Globus pallidus (tissue), 1 donor: ENCODE results near the gene GDF3.
"Not testable (repeated sequence)": the region's sequence is repeated elsewhere in the genome, so short reads cannot be mapped to it uniquely, and the experiment has no call there.

ENCODE experiments used
- DNase-seq: peaks from one replicate; pipeline ENCODE4 v3.0.0-alpha.2; 2015; ENCODE audit warnings: low spot score

The GDF3 gene

GRCh38 chr12:7695566-7696197, at the start of gene GDF3:
TSS of gene GDF3 (minus strand) at chr12:7695775. CDS start at chr12:7695728, 47 bp downstream.
- no peak for DNase-seq

GRCh38 chr12:7732993-7733392, 37.4 kb upstream of the GDF3 start:
- no peak for DNase-seq

- no peak for DNase-seq
Observed at GRCh38 chr12:7731486-7731885, 35.9 kb upstream of the GDF3 start.

GRCh38 chr12:7730984-7731383, 35.4 kb upstream of the GDF3 start:
- not testable (repeated sequence) for DNase-seq

- no peak for DNase-seq
Observed at GRCh38 chr12:7729746-7730145, 34.2 kb upstream of the GDF3 start.

GRCh38 chr12:7723926-7724325, 28.4 kb upstream of the GDF3 start:
- no peak for DNase-seq

GRCh38 chr12:7719946-7720730, 24.6 kb upstream of the GDF3 start:
- DNase-seq: no peak

GRCh38 chr12:7716381-7716780, 20.8 kb upstream of the GDF3 start:
- DNase-seq: no peak

- DNase-seq: no peak
Observed at GRCh38 chr12:7712841-7713442, 17.4 kb upstream of the GDF3 start.

GRCh38 chr12:7711133-7711532, 15.6 kb upstream of the GDF3 start, which contains the start of gene DPPA3:
TSS of gene DPPA3 (plus strand) at chr12:7711433. CDS start at chr12:7711571, 138 bp downstream.
- no peak for DNase-seq

GRCh38 chr12:7709969-7710675, 14.5 kb upstream of the GDF3 start:
- DNase-seq: no peak

- DNase-seq: no peak
Observed at GRCh38 chr12:7705846-7706245, 10.3 kb upstream of the GDF3 start.

- no peak for DNase-seq
Observed at GRCh38 chr12:7695237-7695560, 376 bp downstream of the GDF3 start.

GRCh38 chr12:7694556-7695236, 879 bp downstream of the GDF3 start:
- DNase-seq: no peak

- DNase-seq: no peak
Observed at GRCh38 chr12:7693793-7694192, 1.8 kb downstream of the GDF3 start.

- no peak for DNase-seq
Observed at GRCh38 chr12:7681535-7681934, 14.0 kb downstream of the GDF3 start.

GRCh38 chr12:7679251-7680045, 16.1 kb downstream of the GDF3 start:
- no peak for DNase-seq

- no peak for DNase-seq
Observed at GRCh38 chr12:7678744-7679143, 16.8 kb downstream of the GDF3 start.

- DNase-seq: peak; percentile 10
Observed at GRCh38 chr12:7677432-7677888, 18.1 kb downstream of the GDF3 start.

- not testable (repeated sequence) for DNase-seq
Observed at GRCh38 chr12:7675455-7675854, 20.1 kb downstream of the GDF3 start.

- no peak for DNase-seq
Observed at GRCh38 chr12:7668171-7668570, 27.4 kb downstream of the GDF3 start.
